ENCODE measurements around the gene GASK1A.

GASK1A gene

GRCh38 chr3:43014956-43015355 is 35.8 kb downstream of the GASK1A start:
- peak in 1 of 2 donors; percentile 48 for DNase-seq

DNA sequence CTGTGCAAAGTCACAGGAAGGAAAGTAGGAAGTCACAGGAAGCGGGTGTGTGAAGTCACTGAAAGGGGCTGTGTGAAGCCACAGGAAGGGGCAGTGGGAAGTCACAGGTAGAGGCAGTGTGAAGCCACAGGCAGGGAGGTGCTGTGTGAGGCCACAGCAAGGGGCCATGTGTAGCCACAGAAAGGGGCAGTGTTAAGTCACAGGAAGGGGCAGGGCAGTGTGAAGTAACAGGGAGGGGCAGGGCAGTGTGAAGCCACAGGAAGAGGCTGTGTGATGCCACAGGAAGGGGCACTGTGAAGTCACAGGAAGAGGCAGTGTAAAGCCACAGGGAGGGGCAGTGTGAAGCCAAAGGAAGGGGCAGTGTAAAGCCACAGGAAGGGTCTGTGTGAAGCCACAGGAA is 36.5 kb downstream of the GASK1A start:
- DNase-seq, result peak in 1 of 2 donors; percentile 52

- DNase-seq, result peak; percentile 27 to 48
Observed at GRCh38 chr3:43015991-43016865, 37.1 kb downstream of the GASK1A start.

DNA sequence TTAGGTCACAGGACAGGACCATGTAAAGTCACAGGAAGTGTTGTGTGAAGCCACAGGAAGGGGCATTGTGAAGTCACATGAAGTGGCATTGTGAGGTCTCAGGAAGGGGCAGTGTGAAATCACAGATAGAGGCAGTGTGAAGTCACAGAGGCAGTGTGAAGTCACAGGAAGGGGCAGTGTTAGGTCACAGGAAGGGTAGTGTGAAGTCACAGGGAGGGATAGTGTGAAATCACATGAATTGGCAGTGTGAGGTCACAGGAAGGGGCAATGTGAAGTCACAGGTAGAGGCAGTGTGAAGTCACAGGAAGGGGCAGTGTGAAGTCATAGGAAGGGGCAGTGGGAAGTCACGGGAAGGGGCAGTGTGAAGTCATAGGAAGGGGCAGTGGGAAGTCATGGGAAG is 37.9 kb downstream of the GASK1A start:
- DNase-seq, result peak in 1 of 2 donors; percentile 33

GRCh38 chr3:43017593-43018195 is 38.6 kb downstream of the GASK1A start:
- peak in 1 of 2 donors; percentile 30 for DNase-seq

DNA sequence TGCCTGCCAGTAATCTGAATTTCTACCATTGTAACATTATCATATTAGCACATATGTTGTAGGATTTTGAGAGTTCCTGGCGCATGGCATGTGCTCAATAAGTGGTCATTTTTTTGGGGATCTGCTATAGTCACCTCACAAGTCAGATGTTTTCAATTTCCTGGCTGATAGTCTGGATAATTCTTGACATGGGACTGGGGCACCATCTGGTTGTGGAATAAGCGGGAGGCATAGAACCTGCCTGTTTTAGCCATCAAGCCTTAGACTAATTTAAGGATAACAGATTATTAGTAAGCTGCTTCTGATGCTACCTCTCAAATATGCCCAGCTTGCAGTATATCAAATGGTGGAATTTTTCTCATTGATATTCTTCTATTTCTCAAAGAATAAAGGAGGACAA is 39.1 kb downstream of the GASK1A start:
- no peak for DNase-seq

- no peak for DNase-seq
Observed at GRCh38 chr3:43019006-43019809, 40.1 kb downstream of the GASK1A start.

DNA sequence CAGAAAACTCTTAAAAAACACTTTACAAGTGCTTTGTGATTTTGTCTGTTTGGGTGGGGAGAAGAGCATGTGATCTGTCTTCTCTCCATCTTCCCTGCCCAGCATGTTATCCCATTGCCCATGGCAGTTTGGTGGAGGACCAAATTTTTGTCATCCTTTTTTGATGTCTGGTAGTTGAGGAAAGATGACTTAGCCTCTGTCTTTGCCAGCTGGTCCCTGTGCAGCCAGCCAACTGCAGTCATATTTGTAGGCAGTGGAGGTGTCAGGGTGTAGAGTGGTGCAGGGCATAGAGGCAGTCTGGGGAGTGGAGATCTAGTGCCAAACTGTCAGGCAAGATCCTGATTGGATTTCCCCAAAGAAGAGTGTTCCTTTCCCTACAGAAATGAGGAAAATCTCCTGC is 40.7 kb downstream of the GASK1A start:
- DNase-seq, result no peak

- no peak for DNase-seq
Observed at GRCh38 chr3:43021186-43021585, 42.1 kb downstream of the GASK1A start.

DNA sequence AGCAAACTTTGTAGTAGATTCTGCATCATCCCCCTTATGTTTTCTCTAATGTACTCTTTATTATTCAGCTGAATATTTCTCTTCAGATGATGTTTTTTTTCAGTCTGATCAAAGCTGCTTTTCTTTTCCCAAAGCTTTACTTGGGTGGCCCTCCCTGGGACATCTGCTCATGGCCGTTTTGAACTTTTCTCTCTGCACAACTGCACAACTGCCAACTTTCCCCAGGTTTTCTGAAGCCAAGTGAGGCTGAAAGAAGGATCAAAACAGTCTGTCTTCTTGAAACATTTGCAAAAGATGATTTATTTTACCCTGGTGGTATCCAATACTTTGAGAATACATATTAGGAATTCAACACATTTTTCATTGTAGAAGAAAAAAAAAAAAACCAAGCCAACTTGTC is 43.0 kb downstream of the GASK1A start:
- DNase-seq, result no peak

DNA sequence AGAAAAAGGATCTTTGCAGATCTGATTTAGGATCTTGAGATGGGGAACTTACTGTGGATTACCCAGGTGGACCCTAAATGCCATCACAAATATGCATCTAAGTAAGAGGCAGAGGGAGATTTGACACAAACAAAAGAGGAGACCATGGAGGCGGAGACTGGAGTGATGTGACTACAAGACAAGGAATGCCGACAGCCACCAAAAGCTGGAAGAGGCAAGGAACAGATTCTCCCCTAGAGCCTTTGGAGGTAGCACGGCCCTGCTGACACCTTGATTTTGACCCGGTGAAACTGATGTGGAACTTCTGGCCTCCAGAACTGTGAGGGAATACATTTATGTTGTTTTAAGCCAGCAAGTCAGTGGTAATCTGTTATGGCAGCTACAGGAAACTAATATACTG is 44.0 kb downstream of the GASK1A start:
- DNase-seq, result no peak

DNA sequence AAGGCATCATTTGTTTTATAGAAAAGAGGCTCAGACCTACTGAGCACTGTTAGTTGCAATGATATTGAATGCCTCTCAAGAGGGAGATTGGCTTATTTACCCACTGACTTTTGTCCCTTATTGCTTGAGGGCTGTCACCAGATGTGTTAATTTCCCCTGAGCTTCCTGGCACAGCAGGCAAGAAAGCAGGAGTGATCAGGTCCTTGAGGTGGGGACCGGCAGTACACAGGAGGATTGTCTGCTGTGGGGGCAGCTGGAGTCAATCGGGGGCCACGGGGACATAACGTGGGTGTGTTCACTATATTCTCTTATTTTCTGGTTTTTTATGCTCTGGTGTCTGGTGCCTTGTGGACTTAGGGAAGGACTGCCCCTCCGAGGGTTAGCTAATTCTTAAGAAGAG is 44.6 kb downstream of the GASK1A start:
- DNase-seq, result peak in 1 of 2 donors; percentile 4

DNA sequence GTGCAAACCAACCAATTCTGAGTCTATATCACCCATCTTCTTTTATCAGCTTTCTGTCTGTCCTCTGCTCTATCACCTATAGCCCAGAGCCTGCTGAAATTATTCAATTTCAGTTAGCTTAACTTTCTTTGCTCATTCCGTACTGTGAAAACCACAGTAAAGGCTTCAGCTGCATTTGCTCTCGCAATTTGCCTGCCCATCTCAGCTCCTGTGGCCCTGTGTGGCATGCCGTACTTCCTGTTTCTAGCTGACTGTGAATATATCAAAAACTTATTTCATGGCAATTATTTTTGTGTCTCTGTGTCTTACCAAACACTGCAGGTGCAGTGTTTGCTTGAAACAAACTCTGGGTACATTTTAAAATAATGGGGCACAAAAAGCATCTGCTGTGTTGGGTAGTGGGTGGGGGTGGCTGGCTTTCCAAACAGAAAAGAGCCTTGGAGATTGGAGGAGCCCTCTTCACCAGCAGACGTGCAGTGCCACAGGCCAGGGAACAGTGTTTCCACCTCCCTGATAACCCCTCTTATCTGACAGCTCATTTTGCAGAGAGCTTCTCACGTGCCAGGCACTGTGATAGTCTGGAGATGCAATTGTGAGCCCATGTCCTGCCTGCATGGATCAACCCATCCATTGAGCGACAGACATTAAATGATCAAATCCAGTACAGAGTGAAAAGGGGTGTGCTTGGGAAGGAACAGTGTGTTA is 45.2 kb downstream of the GASK1A start:
- DNase-seq, result peak in 1 of 2 donors; percentile 62

DNA sequence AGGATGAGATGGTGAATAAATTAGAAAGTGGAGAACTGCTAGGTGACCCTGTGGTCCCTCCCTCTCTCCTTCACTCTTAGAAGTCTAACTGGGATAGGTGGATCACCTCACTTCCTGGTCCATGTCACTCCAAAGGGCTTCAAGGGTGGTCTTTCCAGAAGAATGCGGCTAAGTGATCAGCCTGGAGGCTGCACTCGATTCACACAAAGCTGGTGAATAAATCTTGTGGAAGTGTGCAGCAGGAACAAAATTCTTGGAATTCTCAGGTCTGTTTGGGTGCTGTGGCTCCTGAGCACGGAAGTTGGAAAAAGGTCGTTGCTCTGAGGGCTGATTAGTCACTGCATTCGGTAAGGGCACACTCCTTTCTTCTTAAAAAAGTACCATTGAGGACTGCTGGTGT is 46.3 kb downstream of the GASK1A start:
- DNase-seq, result no peak

DNA sequence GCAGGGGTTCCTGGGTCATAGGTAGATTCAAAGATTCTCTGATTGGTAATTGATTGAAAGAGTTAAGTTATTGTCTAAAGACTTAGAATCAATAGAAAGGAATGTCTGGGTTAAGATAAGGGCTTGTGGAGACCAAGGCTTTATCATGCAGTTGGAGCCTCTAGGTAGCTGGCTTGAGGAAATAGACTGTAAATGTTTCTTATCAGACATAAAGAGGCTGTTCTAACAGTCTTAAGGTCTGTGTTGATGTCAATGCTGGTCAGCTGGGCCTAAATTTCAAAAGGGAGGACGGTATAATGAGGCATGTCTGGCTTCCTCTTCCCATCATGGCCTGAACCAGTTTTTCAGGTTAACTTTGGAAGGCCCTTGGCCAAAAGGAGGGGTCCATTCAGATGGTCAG is 48.9 kb downstream of the GASK1A start:
- DNase-seq, result no peak

DNA sequence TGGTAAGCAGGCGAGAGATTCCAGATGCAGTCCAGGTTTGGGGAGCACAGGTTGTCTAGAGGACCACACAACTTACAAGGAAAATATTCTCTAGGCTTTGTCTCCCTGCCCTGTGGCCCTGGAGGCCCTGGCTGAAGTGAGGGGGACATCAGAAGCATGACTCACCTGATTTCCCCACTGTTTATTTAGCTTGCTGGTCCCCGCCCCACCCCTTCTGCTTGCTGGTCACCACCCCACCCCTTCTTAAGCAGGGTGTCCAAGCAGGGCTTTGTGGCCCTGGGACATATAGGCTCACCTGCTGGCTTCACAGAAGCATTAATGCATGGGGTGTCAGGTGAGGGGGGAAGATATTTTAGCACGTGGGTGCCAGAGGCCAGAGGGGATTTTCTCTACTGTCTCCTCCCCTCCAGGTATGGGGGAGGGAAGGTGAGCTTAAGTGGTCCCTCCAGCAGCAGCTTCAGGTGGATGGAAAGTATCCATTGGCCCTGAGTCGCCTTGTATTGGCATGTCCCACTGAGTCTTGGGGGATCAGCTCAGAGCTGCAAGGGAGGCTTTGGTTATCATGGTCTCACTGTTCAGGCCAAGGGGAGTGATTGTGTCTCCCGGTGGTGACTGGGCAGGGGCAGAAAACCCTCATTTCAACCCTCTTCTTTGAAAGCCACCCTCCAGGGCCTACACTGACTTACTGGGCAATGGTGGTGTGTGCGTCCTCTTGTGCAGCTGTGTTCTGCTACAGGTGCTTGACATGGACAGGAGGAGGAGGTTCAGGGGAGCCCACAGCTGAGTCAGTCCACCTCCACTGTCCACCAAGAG is 49.8 kb downstream of the GASK1A start:
- no peak for DNase-seq

DNA sequence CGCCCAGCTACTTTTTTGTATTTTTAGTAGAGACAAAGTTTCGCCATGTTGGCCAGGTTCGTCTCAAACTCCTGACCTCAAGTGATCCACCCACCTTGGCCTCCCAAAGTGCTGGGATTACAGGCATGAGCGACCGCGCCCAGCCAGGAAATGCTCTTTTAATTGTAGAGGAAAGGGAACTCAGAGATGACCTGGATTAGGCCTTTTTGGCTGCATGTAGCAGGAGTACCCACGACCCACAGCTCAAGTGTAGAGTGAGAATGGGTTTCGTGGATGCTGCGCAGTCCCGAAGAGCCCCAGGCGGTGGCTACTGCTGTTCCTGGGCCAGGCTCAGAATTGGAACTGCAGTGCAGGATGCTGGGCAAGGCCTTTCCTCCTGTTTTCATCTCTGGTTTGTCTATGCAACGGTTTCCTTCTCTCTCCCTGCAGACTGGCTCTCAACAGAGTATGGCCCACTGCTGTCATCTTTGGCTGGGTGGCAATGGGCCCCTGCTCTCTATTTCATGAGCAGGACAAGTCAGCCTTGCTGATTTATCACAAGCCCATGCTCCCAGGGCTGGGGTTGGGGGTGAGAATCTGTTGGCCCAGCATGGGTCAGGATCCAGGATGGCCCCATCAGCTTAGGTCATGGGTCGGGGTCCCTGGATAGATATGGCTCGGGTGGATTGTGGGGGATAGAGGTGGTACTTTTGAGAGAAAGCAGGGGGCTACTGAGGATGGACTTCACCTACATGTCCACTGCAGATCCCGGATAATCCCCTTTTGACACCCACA is 51.2 kb downstream of the GASK1A start:
- DNase-seq, result no peak

DNA sequence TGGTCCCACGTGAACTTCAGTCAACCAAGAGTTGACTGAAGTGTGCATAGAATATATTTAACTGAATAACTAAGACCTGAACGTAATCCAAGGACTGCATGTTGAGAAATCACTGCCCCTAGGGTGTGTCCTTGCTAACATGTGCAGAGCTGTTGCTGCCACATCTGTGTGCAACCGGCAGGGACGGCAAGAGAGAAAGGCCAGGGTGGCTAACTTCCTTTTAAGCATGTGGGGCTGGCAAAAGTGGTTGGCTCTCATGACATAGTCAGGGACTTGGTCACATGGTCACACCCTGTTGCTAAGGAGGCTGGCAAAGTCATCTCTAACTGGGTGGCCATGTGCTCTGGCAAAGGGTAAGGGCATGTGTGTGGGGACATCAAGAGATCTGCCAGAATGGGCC is 52.4 kb downstream of the GASK1A start:
- DNase-seq, result no peak

GRCh38 chr3:43031889-43032545 is 52.9 kb downstream of the GASK1A start:
- no peak for DNase-seq

Measured in CD4-positive, alpha-beta T cell treated with Interferon alpha-2 for 1 hour (primary cell).